Fibroblast of the aortic adventitia (primary cell): ENCODE results near the gene ZNRF3. TPM values are rescaled to one million over a fixed set of nuclear protein-coding genes. Genes with fewer than 3 reads are reported as not detected.

Experiments
- DNase-seq: peaks from one replicate; pipeline ENCODE4 v3.0.0-alpha.2; 2010; ENCODE audit warnings: low read depth
- H3K4me3 ChIP-seq: 2 replicates; pipeline ENCODE4 v1.5.1; 2011; ENCODE audit warnings: low read depth, mild to moderate bottlenecking, control low read depth, low read length, moderate library complexity
- total RNA-seq: library from RNA; depleted of rRNA; stranded (reverse); fragments of >200 nt; gene quantifications from 2 replicates; pipeline ENCODE4 v1.2.3, GENCODE V29; 2012; ENCODE audit warnings: low replicate concordance
- TF ChIP-seq, protein P1 (sequence below): IDR thresholded peaks from 2 replicates; pipeline ENCODE4 v1.5.1; 2011; ENCODE audit warnings: mild to moderate bottlenecking, low read length, control low read depth, inconsistent platforms; ENCODE audit not compliant: insufficient read depth

ZNRF3 gene
- total RNA-seq, 1 donor, result 4.4 TPM

GRCh38 chr22:29093501-29094300 lies 210.3 kb downstream of the ZNRF3 start:
- TF ChIP-seq, protein P1, sequence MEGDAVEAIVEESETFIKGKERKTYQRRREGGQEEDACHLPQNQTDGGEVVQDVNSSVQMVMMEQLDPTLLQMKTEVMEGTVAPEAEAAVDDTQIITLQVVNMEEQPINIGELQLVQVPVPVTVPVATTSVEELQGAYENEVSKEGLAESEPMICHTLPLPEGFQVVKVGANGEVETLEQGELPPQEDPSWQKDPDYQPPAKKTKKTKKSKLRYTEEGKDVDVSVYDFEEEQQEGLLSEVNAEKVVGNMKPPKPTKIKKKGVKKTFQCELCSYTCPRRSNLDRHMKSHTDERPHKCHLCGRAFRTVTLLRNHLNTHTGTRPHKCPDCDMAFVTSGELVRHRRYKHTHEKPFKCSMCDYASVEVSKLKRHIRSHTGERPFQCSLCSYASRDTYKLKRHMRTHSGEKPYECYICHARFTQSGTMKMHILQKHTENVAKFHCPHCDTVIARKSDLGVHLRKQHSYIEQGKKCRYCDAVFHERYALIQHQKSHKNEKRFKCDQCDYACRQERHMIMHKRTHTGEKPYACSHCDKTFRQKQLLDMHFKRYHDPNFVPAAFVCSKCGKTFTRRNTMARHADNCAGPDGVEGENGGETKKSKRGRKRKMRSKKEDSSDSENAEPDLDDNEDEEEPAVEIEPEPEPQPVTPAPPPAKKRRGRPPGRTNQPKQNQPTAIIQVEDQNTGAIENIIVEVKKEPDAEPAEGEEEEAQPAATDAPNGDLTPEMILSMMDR, result peak; percentile 7
- H3K4me3 ChIP-seq, result peak overlapping the region; percentile 38
- DNase-seq, result peak; percentile 85

DNA sequence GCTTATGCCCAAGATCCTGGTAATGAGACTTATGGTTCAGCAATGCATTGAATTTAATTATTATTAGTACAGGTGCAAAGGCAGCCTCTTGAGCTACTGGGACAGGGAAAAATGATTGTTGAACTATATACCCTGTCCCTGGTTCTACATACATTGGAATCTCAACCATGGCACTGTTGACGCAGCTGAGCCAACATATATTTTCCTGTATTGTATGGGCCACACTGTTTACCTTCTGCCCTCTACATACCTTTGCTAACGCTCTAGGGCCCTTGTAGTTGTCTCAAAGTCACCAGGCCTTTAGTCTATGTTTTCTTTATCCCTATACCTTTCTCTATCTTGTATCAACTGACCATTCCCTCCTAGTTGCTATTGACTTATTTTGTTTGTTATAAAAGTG lies 212.1 kb downstream of the ZNRF3 start:
- DNase-seq, result no peak
- TF ChIP-seq, protein P1, result no peak
- no peak overlapping the region for H3K4me3 ChIP-seq

DNA sequence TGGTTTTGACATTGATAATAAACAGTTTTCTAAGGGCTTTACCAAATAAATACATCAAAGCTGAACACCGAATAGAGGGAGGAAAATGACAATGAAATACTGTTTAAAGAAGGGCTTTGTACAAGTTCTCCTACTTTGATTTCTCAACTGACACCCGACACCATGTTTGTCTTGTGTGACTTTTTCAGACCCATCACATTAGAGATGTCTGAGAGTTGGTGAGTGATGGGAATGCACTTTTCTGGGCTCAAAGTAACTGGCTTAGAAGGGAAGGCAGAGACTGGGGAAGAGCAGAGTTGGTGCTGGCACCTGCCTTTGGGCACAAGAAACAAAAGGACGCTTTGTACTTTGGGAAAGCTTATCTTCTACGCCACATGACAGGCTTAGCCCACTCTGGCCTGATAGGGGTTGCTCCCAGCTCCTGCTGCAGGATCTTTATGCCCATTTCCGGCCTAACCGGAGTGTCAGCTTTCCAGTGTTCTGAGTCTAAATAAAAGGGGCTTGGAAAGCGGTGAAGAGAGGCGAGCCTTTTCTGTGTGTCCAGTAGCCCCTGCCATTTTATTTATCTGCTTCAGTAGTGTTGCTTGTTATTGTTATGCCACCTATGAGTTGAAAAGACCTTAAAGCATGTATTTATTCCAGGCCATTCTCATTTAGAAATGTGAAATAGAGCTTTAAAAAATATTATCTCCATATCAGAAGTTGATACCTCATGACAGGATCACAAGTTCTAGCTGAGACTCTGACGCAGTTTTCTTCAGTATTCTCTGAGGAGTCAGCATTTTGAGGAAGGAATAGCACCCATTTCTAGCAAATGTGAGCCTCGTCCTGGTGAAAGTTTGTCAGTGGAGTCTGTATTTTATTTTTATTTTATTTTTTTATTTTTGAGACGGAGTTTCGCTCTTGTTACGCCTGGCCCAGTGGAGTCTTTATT lies 213.6 kb downstream of the ZNRF3 start:
- TF ChIP-seq, protein P1, result no peak
- no peak overlapping the region for H3K4me3 ChIP-seq
- DNase-seq, result no peak

GRCh38 chr22:29098296-29098695 lies 214.9 kb downstream of the ZNRF3 start:
- H3K4me3 ChIP-seq, result no peak overlapping the region
- DNase-seq, result no peak
- TF ChIP-seq, protein P1, result no peak

DNA sequence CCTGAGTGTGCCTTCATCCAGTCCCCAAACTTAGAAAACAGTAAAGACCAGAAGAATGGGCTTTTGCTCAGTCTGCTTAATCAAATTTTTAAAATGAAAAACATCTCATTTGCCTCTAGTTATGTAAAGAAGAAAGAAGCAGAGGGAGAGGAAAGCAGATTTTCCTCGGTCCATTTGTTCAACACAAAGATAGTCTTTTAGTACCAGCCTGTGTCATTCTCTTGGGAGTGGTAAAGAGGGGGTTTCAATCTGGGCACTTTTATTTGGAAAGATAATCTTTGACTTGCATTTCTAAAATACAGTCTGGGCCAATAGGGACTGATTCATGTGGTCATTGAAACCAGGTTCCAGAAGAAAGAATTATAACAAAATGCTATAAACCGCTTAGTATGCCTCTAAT lies 218.9 kb downstream of the ZNRF3 start:
- TF ChIP-seq, protein P1, result no peak
- H3K4me3 ChIP-seq, result no peak overlapping the region
- no peak for DNase-seq

DNA sequence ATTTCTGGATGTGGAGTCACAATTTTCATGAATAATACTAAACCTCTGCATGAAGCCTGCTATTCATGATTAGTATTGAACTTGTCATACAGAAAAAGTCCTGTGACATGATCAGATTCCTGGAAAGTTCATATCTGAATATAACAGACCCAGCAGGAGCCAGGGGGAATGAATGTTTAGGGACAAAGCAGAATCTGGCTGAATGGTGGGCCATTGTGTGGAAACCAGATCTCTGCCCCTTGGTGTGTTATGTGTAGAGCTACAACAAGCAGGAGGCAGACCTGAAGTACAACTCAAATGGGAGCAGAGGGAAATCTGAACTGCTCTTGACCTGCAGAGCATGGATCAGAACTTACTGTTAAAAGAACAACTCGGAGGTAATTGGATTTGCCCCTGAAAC lies 219.7 kb downstream of the ZNRF3 start:
- DNase-seq, result no peak
- TF ChIP-seq, protein P1, result no peak
- H3K4me3 ChIP-seq, result no peak overlapping the region
